Erythroblast (primary cell): ENCODE measurements around the gene TPR.

Source experiments
- GATA1 ChIP-seq: IDR thresholded peaks from 2 replicates; pipeline ENCODE4 v1.6.1; 2011; ENCODE audit warnings: low read depth, mild to moderate bottlenecking, control low read depth, low read length, moderate library complexity
- POLR2A ChIP-seq: IDR thresholded peaks from 2 replicates; pipeline ENCODE4 v1.6.1; 2011; ENCODE audit warnings: mild to moderate bottlenecking, low read length

DNA sequence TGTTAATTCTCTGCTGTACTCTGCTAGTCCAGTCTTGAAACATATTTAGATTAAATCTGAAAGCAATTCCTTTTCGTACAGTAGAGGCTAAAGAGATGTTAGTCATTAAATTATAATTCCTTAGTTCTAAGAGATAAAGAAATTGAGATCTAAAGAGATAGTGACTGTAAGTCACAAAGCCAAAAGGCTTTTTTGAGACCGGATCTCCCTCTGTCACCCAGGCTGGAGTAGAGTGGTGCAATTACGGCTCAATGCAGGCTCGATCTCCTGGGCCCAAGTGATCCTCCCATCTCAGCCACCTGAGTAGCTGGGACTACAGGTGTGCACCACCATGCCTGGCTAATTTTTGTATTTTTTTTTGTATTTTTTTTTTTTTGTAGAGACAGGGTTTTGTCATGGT lies 64.7 kb downstream of the TPR start:
- TF ChIP-seq POLR2A (no peak), GATA1 (no peak)
